MM.1S (cell line): ENCODE results near the gene HYPK.
"Not testable (repeated sequence)": the region's sequence is repeated elsewhere in the genome, so short reads cannot be mapped to it uniquely, and the experiment has no call there.

ENCODE experiments used
- CTCF ChIP-seq: fragments of 300-600 bp; sonication (generic); IDR thresholded peaks from 2 replicates; pipeline ENCODE4 v1.5.1; 2016; ENCODE audit warnings: antibody characterized with exemption, low read length, mixed read lengths
- EZH2 ChIP-seq: fragments of 300-600 bp; sonication (generic); optimal IDR thresholded peaks from 2 replicates; pipeline ENCODE3; 2017; ENCODE audit warnings: low read depth, mild to moderate bottlenecking, antibody characterized with exemption, low read length, mixed read lengths
- EZH2phosphoT487 ChIP-seq: fragments of 300-600 bp; sonication (generic); IDR thresholded peaks from 2 replicates; pipeline ENCODE4 v1.6.1; 2018; ENCODE audit warnings: antibody characterized with exemption, low read length

DNA sequence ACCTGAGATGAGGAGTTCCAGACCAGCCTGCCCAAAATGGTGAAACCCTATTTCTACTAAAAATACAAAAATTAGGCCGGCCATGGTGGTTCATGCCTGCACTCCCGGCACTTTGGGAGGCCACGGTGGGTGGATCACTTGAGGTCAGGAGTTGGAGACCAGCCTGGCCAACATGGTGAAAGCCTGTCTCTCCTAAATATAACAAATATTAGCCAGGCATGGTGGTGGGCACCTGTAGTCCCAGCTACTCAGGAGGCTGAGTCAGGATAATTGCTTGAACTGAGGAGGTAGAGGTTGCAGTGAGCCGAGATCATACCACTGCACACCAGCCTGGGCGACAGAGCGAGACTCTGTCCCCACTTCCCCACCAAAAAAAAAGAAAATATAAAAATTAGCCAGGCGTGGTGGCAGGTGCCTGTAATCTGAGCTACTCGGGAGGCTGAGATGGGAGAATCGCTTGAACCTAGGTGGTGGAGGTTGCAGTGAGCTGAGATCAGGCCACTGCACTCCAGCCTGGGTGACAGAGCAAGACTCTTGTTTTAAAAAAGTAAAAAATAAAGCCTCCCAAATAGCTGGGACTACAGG, 30.4 kb downstream of the HYPK start:
- not testable (repeated sequence) for TF ChIP-seq CTCF, EZH2, EZH2phosphoT487
